ENCODE measurements around the gene SEMA3B. TPM values are rescaled to one million over a fixed set of nuclear protein-coding genes. Genes with fewer than 3 reads are reported as not detected.

The SEMA3B gene
- total and polyA plus RNA-seq, 4 donors = 39.6 to 95.7 (median 61.7) TPM

DNA sequence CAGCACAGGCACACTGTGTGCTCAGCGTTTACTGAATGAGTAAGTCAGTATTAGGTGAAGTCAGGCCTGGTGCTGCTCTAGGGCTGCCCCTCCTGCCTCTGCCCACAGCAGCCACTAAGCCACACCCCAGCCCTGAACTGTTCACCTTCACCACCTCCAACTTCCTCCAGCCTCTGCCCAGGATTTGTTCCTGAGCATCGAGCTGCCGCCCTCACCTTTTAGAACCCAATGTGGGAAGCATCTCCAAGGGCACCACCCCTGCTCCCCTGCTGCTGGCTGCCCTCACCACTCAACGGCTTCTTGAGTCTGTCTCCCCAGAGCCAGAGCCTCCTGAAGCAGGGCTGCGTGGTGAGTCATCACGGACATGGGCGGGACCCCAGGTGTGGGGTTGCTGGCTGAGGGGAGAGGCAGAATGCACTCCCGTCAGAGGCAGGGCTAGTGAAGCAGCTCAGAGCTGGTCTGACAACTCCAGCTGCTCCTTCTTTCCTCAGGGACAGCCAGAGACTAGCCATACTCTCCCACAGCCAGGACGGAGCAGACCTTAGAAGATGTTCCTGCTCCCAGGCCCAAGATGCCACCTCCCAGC lies 47.8 kb downstream of the SEMA3B start:
- Histone ChIP-seq H3K9me3 (ENCODE audit: control insufficient read depth in 4 of 4, insufficient read depth in 3 of 4, low read length in 3 of 4) (no peaks in the 10 kb centered on the region), H3K4me3 (no peak overlapping the region), H3K4me1 (ENCODE audit: control insufficient read depth in 5 of 5, insufficient read depth in 5 of 5, low read length in 5 of 5) (peaks cover 0 to 48% (median 8%) of the 10 kb centered on the region in 5 donors), H3K27ac (ENCODE audit: low read depth in 1 of 2, low read length in 1 of 2) (peak overlapping the region in 1 of 2 donors; percentile 90), H3K36me3 (ENCODE audit: control insufficient read depth in 4 of 4, insufficient read depth in 4 of 4, low read length in 4 of 4) (peaks cover 0 to 21% (median 16%) of the 10 kb centered on the region in 4 donors), H3K27me3 (ENCODE audit: control insufficient read depth in 3 of 3, insufficient read depth in 3 of 3, low read length in 2 of 3) (no peaks in the 10 kb centered on the region), H3K9ac (ENCODE audit: insufficient read depth in 1 of 2, low read length in 2 of 2) (no peak overlapping the region)
- TF ChIP-seq, protein P1, sequence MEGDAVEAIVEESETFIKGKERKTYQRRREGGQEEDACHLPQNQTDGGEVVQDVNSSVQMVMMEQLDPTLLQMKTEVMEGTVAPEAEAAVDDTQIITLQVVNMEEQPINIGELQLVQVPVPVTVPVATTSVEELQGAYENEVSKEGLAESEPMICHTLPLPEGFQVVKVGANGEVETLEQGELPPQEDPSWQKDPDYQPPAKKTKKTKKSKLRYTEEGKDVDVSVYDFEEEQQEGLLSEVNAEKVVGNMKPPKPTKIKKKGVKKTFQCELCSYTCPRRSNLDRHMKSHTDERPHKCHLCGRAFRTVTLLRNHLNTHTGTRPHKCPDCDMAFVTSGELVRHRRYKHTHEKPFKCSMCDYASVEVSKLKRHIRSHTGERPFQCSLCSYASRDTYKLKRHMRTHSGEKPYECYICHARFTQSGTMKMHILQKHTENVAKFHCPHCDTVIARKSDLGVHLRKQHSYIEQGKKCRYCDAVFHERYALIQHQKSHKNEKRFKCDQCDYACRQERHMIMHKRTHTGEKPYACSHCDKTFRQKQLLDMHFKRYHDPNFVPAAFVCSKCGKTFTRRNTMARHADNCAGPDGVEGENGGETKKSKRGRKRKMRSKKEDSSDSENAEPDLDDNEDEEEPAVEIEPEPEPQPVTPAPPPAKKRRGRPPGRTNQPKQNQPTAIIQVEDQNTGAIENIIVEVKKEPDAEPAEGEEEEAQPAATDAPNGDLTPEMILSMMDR (IDR thresholded peaks at IDR 0.05; ENCODE audit: control extremely low read depth, extremely low read depth) = no peak
- 44 to 69% methylated on average over 9 of the region's 9 CpGs for WGBS, 2 donors
- peak; percentile 50 for ATAC-seq (ENCODE audit: insufficient read depth, low FRiP score)
- DNase-seq = no peak

- Histone ChIP-seq H3K9me3 (ENCODE audit: control insufficient read depth in 4 of 4, insufficient read depth in 3 of 4, low read length in 3 of 4) (no peaks in the 10 kb centered on the region), H3K27ac (ENCODE audit: low read depth in 1 of 2, low read length in 1 of 2) (peak overlapping the region in 1 of 2 donors; percentile 90), H3K4me3 (no peak overlapping the region), H3K4me1 (ENCODE audit: control insufficient read depth in 5 of 5, insufficient read depth in 5 of 5, low read length in 5 of 5) (peaks cover 0 to 52% (median 8%) of the 10 kb centered on the region in 5 donors), H3K27me3 (ENCODE audit: control insufficient read depth in 3 of 3, insufficient read depth in 3 of 3, low read length in 2 of 3) (no peaks in the 10 kb centered on the region), H3K9ac (ENCODE audit: insufficient read depth in 1 of 2, low read length in 2 of 2) (no peak overlapping the region), H3K36me3 (ENCODE audit: control insufficient read depth in 4 of 4, insufficient read depth in 4 of 4, low read length in 4 of 4) (peaks cover 0 to 21% (median 16%) of the 10 kb centered on the region in 4 donors)
- TF ChIP-seq, protein P1 (IDR thresholded peaks at IDR 0.05; ENCODE audit: control extremely low read depth, extremely low read depth) = no peak
- ATAC-seq (ENCODE audit: insufficient read depth, low FRiP score) = no peak
- no peak for DNase-seq
- WGBS, 2 donors = 48 to 83% methylated on average over 6 of the region's 6 CpGs
These were observed 48.4 kb downstream of the SEMA3B start for GRCh38 chr3:50317300-50317699.

DNA sequence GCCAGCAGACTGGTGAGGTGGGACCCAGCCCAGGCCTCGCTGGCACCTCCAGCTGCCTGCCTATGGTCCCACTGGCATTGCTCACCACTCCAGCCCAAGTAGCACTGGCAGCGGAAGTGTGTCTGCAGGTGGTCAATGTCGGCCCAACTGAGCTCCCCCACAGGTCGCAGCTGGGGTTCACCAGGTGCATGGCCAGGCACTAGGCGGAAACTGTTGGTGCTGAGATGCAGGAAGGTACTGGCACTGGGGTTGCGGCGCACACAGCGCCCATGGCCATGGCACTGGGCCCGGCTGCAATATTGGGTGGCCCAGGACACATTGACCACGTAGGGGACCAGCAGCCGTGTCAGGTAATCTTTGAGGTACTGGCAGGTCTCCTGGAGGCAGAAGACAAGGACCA lies 49.2 kb downstream of the SEMA3B start:
- Histone ChIP-seq H3K9me3 (ENCODE audit: control insufficient read depth in 4 of 4, insufficient read depth in 3 of 4, low read length in 3 of 4) (no peaks in the 10 kb centered on the region), H3K9ac (ENCODE audit: insufficient read depth in 1 of 2, low read length in 2 of 2) (no peak overlapping the region), H3K27me3 (ENCODE audit: control insufficient read depth in 3 of 3, insufficient read depth in 3 of 3, low read length in 2 of 3) (no peaks in the 10 kb centered on the region), H3K4me1 (ENCODE audit: control insufficient read depth in 5 of 5, insufficient read depth in 5 of 5, low read length in 5 of 5) (peaks cover 0 to 54% (median 13%) of the 10 kb centered on the region in 5 donors), H3K27ac (ENCODE audit: low read depth in 1 of 2, low read length in 1 of 2) (peak overlapping the region in 1 of 2 donors; percentile 77), H3K36me3 (ENCODE audit: control insufficient read depth in 4 of 4, insufficient read depth in 4 of 4, low read length in 4 of 4) (peaks cover 0 to 21% (median 16%) of the 10 kb centered on the region in 4 donors), H3K4me3 (peak overlapping the region; percentile 89)
- DNase-seq = no peak
- WGBS, 2 donors = 75 to 81% methylated on average over 11 of the region's 11 CpGs
- TF ChIP-seq, protein P1 (IDR thresholded peaks at IDR 0.05; ENCODE audit: control extremely low read depth, extremely low read depth) = no peak
- ATAC-seq (ENCODE audit: insufficient read depth, low FRiP score) = no peak
